H1 (cell line): ENCODE results near the gene MORN4. TPM values are rescaled to one million over a fixed set of nuclear protein-coding genes. Genes with fewer than 3 reads are reported as not detected.
"Not testable (repeated sequence)": the region's sequence is repeated elsewhere in the genome, so short reads cannot be mapped to it uniquely, and the experiment has no call there.

Experiments
- CTCF ChIA-PET: fragments of 300-600 bp; sonication (Branson Sonifier 250); formaldehyde crosslinking; loops from one replicate; lab custom pipeline; 2021; ENCODE audit not compliant: partially characterized antibody; lab: Charles Lee
- POLR2A ChIA-PET: fragments of 300-600 bp; sonication (Branson Sonifier 250); formaldehyde crosslinking; loops from one replicate; lab custom pipeline; 2021; ENCODE audit warnings: inconsistent platforms; ENCODE audit not compliant: partially characterized antibody; lab: Charles Lee
- DNase-seq, 2 experiments: peaks; one replicate each; pipeline versions ENCODE4 v3.0.0 to v3.0.0-alpha.2; 2010 to 2022; ENCODE audit warnings: low spot score in 2 of 2, low read depth in 1 of 2, mixed read lengths in 1 of 2
- FAIRE-seq: peaks from 2 replicates; lab custom pipeline; 2011; peaks lifted over from hg19 to GRCh38; lab: Jason Lieb, UNC
- H2AFZ ChIP-seq: 2 replicates; pipeline ENCODE4 v1.8.1; 2012; ENCODE audit warnings: low read length, inconsistent platforms
- H2AK5ac ChIP-seq: 2 replicates; pipeline ENCODE4 v1.6.1; 2013; ENCODE audit warnings: low read depth, low read length
- H2BK120ac ChIP-seq: replicated peaks from 2 replicates; pipeline ENCODE3; 2013; ENCODE audit warnings: low read depth, low read length, inconsistent platforms
- H2BK12ac ChIP-seq: 2 replicates; pipeline ENCODE4 v1.6.1; 2013; ENCODE audit warnings: low read depth, low read length
- H2BK15ac ChIP-seq: 2 replicates; pipeline ENCODE4 v1.6.1; 2013; ENCODE audit warnings: low read length
- H2BK20ac ChIP-seq: 2 replicates; pipeline ENCODE4 v1.6.1; 2013; ENCODE audit warnings: low read length
- H2BK5ac ChIP-seq: 2 replicates; pipeline ENCODE4 v1.6.1; 2013; ENCODE audit warnings: low read depth, low read length
- H3K14ac ChIP-seq: 2 replicates; pipeline ENCODE4 v1.6.1; 2013; ENCODE audit warnings: inconsistent platforms; ENCODE audit not compliant: insufficient read length
- H3K18ac ChIP-seq: 2 replicates; pipeline ENCODE4 v1.6.1; 2013; ENCODE audit warnings: low read length; ENCODE audit errors: extremely low read depth
- H3K23ac ChIP-seq: 2 replicates; pipeline ENCODE4 v1.6.1; 2013; ENCODE audit warnings: inconsistent platforms; ENCODE audit not compliant: insufficient read length
- H3K23me2 ChIP-seq: 2 replicates; pipeline ENCODE4 v1.6.1; 2013; ENCODE audit warnings: low read depth, low read length
- H3K27ac ChIP-seq: 2 replicates; pipeline ENCODE4 v1.6.1; 2011; ENCODE audit warnings: low read depth, low read length, inconsistent platforms
- H3K27me3 ChIP-seq, 4 experiments: replicated peaks in 1 of 4; 1 replicate in 1 of 4; 2 replicates in 3 of 4; pipeline versions ENCODE4 v1.6.1 to v1.8.1; 2011 to 2013; ENCODE audit warnings: low read length in 3 of 4, mild to moderate bottlenecking in 3 of 4, inconsistent platforms in 2 of 4, mixed read lengths in 2 of 4, moderate library complexity in 1 of 4; ENCODE audit not compliant: control insufficient read depth in 3 of 4, insufficient read depth in 3 of 4; ENCODE audit errors: extremely low read depth in 1 of 4
- H3K36me3 ChIP-seq, 4 experiments: 2 replicates each; pipeline versions ENCODE4 v1.6.1 to v1.8.1; 2011 to 2013; ENCODE audit warnings: mild to moderate bottlenecking in 4 of 4, low read length in 3 of 4, moderate library complexity in 2 of 4, control low read depth in 1 of 4, inconsistent platforms in 1 of 4; ENCODE audit not compliant: insufficient read depth in 4 of 4, control insufficient read depth in 2 of 4
- H3K4ac ChIP-seq: replicated peaks from 2 replicates; pipeline ENCODE3; 2013; ENCODE audit warnings: low read length, low read depth, mixed read lengths, inconsistent platforms; ENCODE audit not compliant: insufficient read length
- H3K4me1 ChIP-seq, 4 experiments: replicated peaks in 1 of 4; 1 replicate in 1 of 4; 2 replicates in 3 of 4; pipeline versions ENCODE4 v1.6.1 to v1.8.1; 2011 to 2013; ENCODE audit warnings: low read length in 3 of 4, inconsistent platforms in 2 of 4, mixed read lengths in 1 of 4; ENCODE audit not compliant: insufficient read depth in 4 of 4, control insufficient read depth in 3 of 4
- H3K4me2 ChIP-seq, 2 experiments: 2 replicates each; pipeline versions ENCODE4 v1.6.1 to v1.8.1; 2011 to 2013; ENCODE audit warnings: low read depth in 2 of 2, low read length in 2 of 2, control low read depth in 1 of 2, inconsistent platforms in 1 of 2, mild to moderate bottlenecking in 1 of 2; ENCODE audit not compliant: insufficient read depth in 1 of 2
- H3K4me3 ChIP-seq, 4 experiments: fragments of 200-600, 300-600 bp in 1 of 4; sonication (generic), shearing (Covaris generic), sonication (Bioruptor Twin) in 1 of 4; 2 replicates each; pipeline versions ENCODE4 v1.5.1 to v1.8.1; 2011 to 2016; ENCODE audit warnings: low read length in 4 of 4, low read depth in 3 of 4, control low read depth in 2 of 4, inconsistent platforms in 2 of 4, mild to moderate bottlenecking in 2 of 4, mixed read lengths in 1 of 4, moderate library complexity in 1 of 4; ENCODE audit not compliant: insufficient read depth in 2 of 4; ENCODE audit errors: extremely low read depth in 1 of 4
- H3K56ac ChIP-seq: replicated peaks from 2 replicates; pipeline ENCODE3; 2013; ENCODE audit warnings: low read depth, mild to moderate bottlenecking, mixed read lengths, low read length, inconsistent platforms; ENCODE audit not compliant: insufficient read length
- H3K79me1 ChIP-seq: 2 replicates; pipeline ENCODE4 v1.6.1; 2013; ENCODE audit warnings: low read depth, low read length, control low read depth
- H3K79me2 ChIP-seq, 2 experiments: 2 replicates each; pipeline versions ENCODE4 v1.6.1 to v1.8.1; 2012 to 2013; ENCODE audit warnings: low read length in 2 of 2, mild to moderate bottlenecking in 2 of 2, inconsistent platforms in 1 of 2; ENCODE audit not compliant: insufficient read depth in 2 of 2, control insufficient read depth in 1 of 2
- H3K9ac ChIP-seq, 4 experiments: replicated peaks in 1 of 4; 1 replicate in 1 of 4; 2 replicates in 3 of 4; pipeline versions ENCODE4 v1.6.1 to v1.8.1; 2011 to 2013; ENCODE audit warnings: low read depth in 3 of 4, low read length in 3 of 4, control low read depth in 2 of 4, mild to moderate bottlenecking in 2 of 4, moderate library complexity in 2 of 4, inconsistent platforms in 1 of 4; ENCODE audit errors: extremely low read depth in 1 of 4
- H3K9me3 ChIP-seq, 2 experiments: 2 replicates each; pipeline versions ENCODE4 v1.6.1 to v1.8.1; 2012 to 2013; ENCODE audit warnings: mild to moderate bottlenecking in 2 of 2, moderate library complexity in 2 of 2, control low read depth in 1 of 2, inconsistent platforms in 1 of 2, low read depth in 1 of 2, low read length in 1 of 2, mixed read lengths in 1 of 2; ENCODE audit not compliant: insufficient read depth in 2 of 2
- H4K20me1 ChIP-seq, 2 experiments: replicated peaks in 1 of 2; 2 replicates each; pipeline versions ENCODE3 to v1.8.1; 2011 to 2013; ENCODE audit warnings: inconsistent platforms in 2 of 2, low read length in 2 of 2, mild to moderate bottlenecking in 1 of 2; ENCODE audit not compliant: insufficient read depth in 2 of 2, control insufficient read depth in 1 of 2
- H4K5ac ChIP-seq: 2 replicates; pipeline ENCODE4 v1.6.1; 2013; ENCODE audit warnings: low read length, low read depth, mixed read lengths, inconsistent platforms; ENCODE audit not compliant: insufficient read length
- H4K8ac ChIP-seq: 2 replicates; pipeline ENCODE4 v1.8.0; 2013; ENCODE audit warnings: mild to moderate bottlenecking, moderate library complexity, low read length, inconsistent platforms; ENCODE audit not compliant: insufficient read depth; ENCODE audit errors: extremely low read depth
- H4K91ac ChIP-seq: replicated peaks from 2 replicates; pipeline ENCODE3; 2013; ENCODE audit warnings: low read length, mixed read lengths, inconsistent platforms; ENCODE audit not compliant: insufficient read length
- WGBS, 2 experiments: shearing (Covaris generic) in 1 of 2; methylation state at CpG; one replicate each; pipeline versions ENCODE4 v1.1.6 to v1.1.7; 2013 to 2015; ENCODE audit warnings: low lambda C conversion rate in 2 of 2, mixed read lengths in 2 of 2, inconsistent platforms in 1 of 2, low coverage in 1 of 2, missing lambda C conversion rate in 1 of 2; ENCODE audit not compliant: insufficient replicate concordance in 2 of 2, insufficient coverage in 1 of 2, insufficient read length in 1 of 2; ENCODE audit errors: extremely low coverage in 1 of 2, missing lambda C conversion rate in 1 of 2; 5-methylcytosine and 5-hydroxymethylcytosine counted together
- polyA plus RNA-seq, 7 experiments: library from polyadenylated mRNA; depleted of rRNA in 3 of 7; stranded (reverse) in 5 of 7; unstranded in 2 of 7; fragments of >200 nt in 5 of 7; fragments of 200-250 nt in 2 of 7; gene quantifications; 1 replicate in 5 of 7; 2 replicates in 1 of 7; 4 replicates in 1 of 7; pipeline versions ENCODE4 v1.2.1 to v1.2.3, GENCODE V29; 2011 to 2013; ENCODE audit warnings: missing spikeins in 2 of 7, mixed read lengths in 2 of 7
- total RNA-seq: library from RNA; stranded (reverse); fragmentation: NEBNext Ultra II Directional; extraction: Animal tissue kit (Norgen Biotek cat#: 25700); gene quantifications from 2 replicates; pipeline ENCODE4 v1.2.1, GENCODE V29; 2021

Gene MORN4
- total and polyA plus RNA-seq, 2 of the 8 experiments (the other 6 are each of a cell fraction or from before 2014, with no cell fraction given) = 13.6 to 22.0 TPM

GRCh38 chr10:97642471-97643159, 9.3 kb upstream of the MORN4 start:
- WGBS, 2 experiments = 88 to 90% methylated on average over 1 to 12 of the region's 13 CpGs
- H3K56ac ChIP-seq, POLR2A ChIA-PET, H3K4me1 ChIP-seq, H3K9ac ChIP-seq, H3K9me3 ChIP-seq, H3K79me1 ChIP-seq, H3K23ac ChIP-seq, H3K4ac ChIP-seq, H2BK5ac ChIP-seq, FAIRE-seq, H3K23me2 ChIP-seq, H4K8ac ChIP-seq, H4K91ac ChIP-seq, H3K27ac ChIP-seq, DNase-seq, H2AK5ac ChIP-seq, H3K18ac ChIP-seq, H4K5ac ChIP-seq, H3K4me3 ChIP-seq, H2BK12ac ChIP-seq, H2BK20ac ChIP-seq, H3K27me3 ChIP-seq, H3K4me2 ChIP-seq, H2BK15ac ChIP-seq, H2BK120ac ChIP-seq, H3K14ac ChIP-seq, H2AFZ ChIP-seq: not testable (repeated sequence)
- Histone ChIP-seq H4K20me1 (peaks cover 0 to 10% of the 10 kb centered on the region in 2 experiments), H3K79me2 (peaks cover 0 to 49% of the 10 kb centered on the region in 2 experiments; a peak in 2 of 4 replicates), H3K36me3 (peaks cover 0 to 14% (median 9%) of the 10 kb centered on the region in 4 experiments; a peak in 6 of 8 replicates)
- CTCF ChIA-PET = interaction anchor here (0.6 to 0.8 kb wide), 3 partner anchors 57 to 70 kb away, joined by 3 read pairs; partner anchors contain the start of gene ANKRD2
